K562 (cell line): ENCODE data around the gene PBRM1. TPM values are rescaled to one million over a fixed set of nuclear protein-coding genes. Genes with fewer than 3 reads are reported as not detected.
A peak's percentile ranks its signal among the peaks of the same experiment; 100 is the strongest.

ENCODE experiments used
- ASH1L ChIP-seq: fragments of 450-650 bp; IDR thresholded peaks from 2 replicates; pipeline ENCODE4 v1.6.1; 2018; ENCODE audit warnings: borderline replicate concordance, mild to moderate bottlenecking, low read depth; ENCODE audit not compliant: partially characterized antibody
- CBX5 ChIP-seq: IDR thresholded peaks from 2 replicates; pipeline ENCODE4 v1.6.1; 2014; ENCODE audit warnings: low read depth, borderline replicate concordance
- DIDO1 ChIP-seq: fragments of 450-650 bp; IDR thresholded peaks from 2 replicates; pipeline ENCODE4 v1.6.1; 2016; ENCODE audit warnings: low read depth, missing biosample characterization, missing genetic modification characterization
- HNRNPL ChIP-seq: fragments of 200-400 bp; formaldehyde crosslinking; IDR thresholded peaks from 2 replicates; pipeline ENCODE4 v1.6.1; 2017; ENCODE audit warnings: low read depth, mild to moderate bottlenecking, low read length
- ILK ChIP-seq: fragments of 450-650 bp; IDR thresholded peaks from 2 replicates; pipeline ENCODE4 v1.6.1; 2016; ENCODE audit warnings: missing genetic modification characterization, low read depth, mild to moderate bottlenecking, missing compliant biosample characterization, moderate library complexity, borderline replicate concordance
- L3MBTL2 ChIP-seq: fragments of 450-650 bp; IDR thresholded peaks from 2 replicates; pipeline ENCODE4 v1.6.1; 2016; ENCODE audit warnings: mild to moderate bottlenecking, moderate library complexity
- MYNN ChIP-seq, 2 experiments: sonication (generic); formaldehyde crosslinking in 1 of 2; IDR thresholded peaks; 2 replicates each; pipeline versions ENCODE4 v1.5.0 to v1.6.1; 2016 to 2020; ENCODE audit warnings: antibody characterized with exemption in 1 of 2, missing genetic modification reagents in 1 of 2
- NCOA2 ChIP-seq, 2 experiments: fragments of 450-650 bp; IDR thresholded peaks; 2 replicates each; pipeline ENCODE4 v1.6.1; 2018; ENCODE audit warnings: mild to moderate bottlenecking in 2 of 2, moderate library complexity in 1 of 2; ENCODE audit not compliant: partially characterized antibody in 2 of 2
- NRF1 ChIP-seq, 2 experiments: fragments of 450-650 bp; IDR thresholded peaks in 1 of 2; conservative IDR thresholded peaks in 1 of 2; 2 replicates each; pipeline ENCODE4 v1.6.1; 2014; ENCODE audit warnings: mild to moderate bottlenecking in 2 of 2
- PHTF2 ChIP-seq: fragments of 250-450 bp; sonication (Bioruptor Pico); IDR thresholded peaks from 2 replicates; pipeline ENCODE4 v1.5.0; 2021; ENCODE audit warnings: mild to moderate bottlenecking
- RB1 ChIP-seq: fragments of 450-650 bp; IDR thresholded peaks from 2 replicates; pipeline ENCODE4 v1.6.1; 2017; ENCODE audit warnings: low read depth, mild to moderate bottlenecking
- RBM17 ChIP-seq: fragments of 200-400 bp; formaldehyde crosslinking; IDR thresholded peaks from 2 replicates; pipeline ENCODE4 v1.6.1; 2017; ENCODE audit warnings: low read depth, mild to moderate bottlenecking, low read length, borderline replicate concordance
- ZNF354B ChIP-seq: fragments of 250-450 bp; sonication (Bioruptor Pico); IDR thresholded peaks from 2 replicates; pipeline ENCODE4 v1.4.0; 2020
- polyA plus RNA-seq, 8 experiments: library from polyadenylated mRNA; depleted of rRNA in 4 of 8; stranded (reverse) in 5 of 8; unstranded in 3 of 8; fragments of >200 nt; fragmentation: Nextera tagmentation in 2 of 8; fragmentation: Illumina TruSeq in 1 of 8; extraction: Ambion mirVana in 2 of 8; extraction: Trizol in 1 of 8; gene quantifications; 2 replicates each; pipeline versions ENCODE4 v1.2.1 to v1.2.3, GENCODE V29; 2011 to 2014; ENCODE audit warnings: inconsistent platforms in 1 of 8, missing spikeins in 1 of 8
- total RNA-seq, 7 experiments: library from RNA; depleted of rRNA in 6 of 7; stranded (reverse); fragments of >200 nt in 6 of 7; fragmentation: Illumina TruSeq in 2 of 7; extraction: Trizol in 2 of 7; gene quantifications; 2 replicates each; pipeline versions ENCODE4 v1.2.1 to v1.2.3, GENCODE V29; 2011 to 2021; ENCODE audit warnings: low replicate concordance in 1 of 7
- TF ChIP-seq, protein P1 (sequence below): fragments of 250-450 bp; sonication (Bioruptor Pico); IDR thresholded peaks from 2 replicates; pipeline ENCODE4 v1.9.0; 2021; ENCODE audit warnings: mild to moderate bottlenecking, inconsistent platforms
- TF ChIP-seq, protein P2 (sequence below): sonication (generic); formaldehyde crosslinking; IDR thresholded peaks from 2 replicates; pipeline ENCODE4 v1.8.0; 2022; ENCODE audit warnings: mild to moderate bottlenecking, missing genetic modification reagents
- TF ChIP-seq, protein P3 (sequence below): sonication (generic); formaldehyde crosslinking; IDR thresholded peaks from 2 replicates; pipeline ENCODE4 v1.8.0; 2023; ENCODE audit warnings: mild to moderate bottlenecking, missing genetic modification reagents

Gene PBRM1
- total and polyA plus RNA-seq, 9 of the 15 experiments (the other 6 are each of a cell fraction or from before 2014, with no cell fraction given) = 3.9 to 31.8 (median 19.0) TPM

DNA sequence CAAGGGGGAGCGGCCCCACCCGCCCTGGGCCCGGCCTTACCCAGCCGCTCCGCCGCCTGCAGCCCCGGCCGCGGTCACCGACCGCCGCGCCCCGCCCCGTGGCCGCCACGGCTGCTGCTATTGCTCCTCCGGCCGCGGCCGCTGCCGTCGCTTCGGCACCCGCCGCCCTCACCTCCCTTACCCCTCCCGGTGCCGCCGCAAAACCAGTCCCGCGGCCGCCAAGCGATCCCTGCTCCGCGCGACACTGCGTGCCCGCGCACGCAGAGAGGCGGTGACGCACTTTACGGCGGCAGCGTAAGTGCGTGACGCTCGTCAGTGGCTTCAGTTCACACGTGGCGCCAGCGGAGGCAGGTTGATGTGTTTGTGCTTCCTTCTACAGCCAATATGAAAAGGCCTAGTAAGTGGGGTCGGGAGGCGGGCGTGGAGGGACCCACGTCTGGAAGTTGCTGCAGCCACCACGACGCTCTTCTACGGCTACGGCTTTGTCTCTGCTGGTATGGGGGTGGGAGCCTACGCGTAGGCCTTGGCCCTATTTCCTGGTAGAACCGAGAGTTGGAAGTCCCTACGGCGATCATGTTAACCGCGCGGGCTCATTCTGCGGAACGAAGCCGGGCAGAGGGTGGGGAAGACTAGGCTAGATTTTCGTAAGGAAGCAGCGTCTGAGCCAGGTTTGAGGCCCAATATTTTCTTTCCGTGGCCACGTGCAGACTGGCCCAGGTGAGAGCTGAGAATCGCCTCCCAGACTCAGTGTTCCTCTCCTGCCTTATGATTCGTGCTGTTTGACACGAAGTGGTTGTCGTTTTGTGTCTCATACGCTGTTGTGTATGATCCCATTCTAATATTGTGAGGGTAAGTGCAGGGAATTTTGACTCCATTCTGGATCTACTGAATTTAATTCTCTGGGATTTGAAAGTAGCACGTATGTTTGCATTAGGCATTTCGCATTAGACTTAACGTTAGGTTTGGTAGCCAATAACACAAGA is at the start of gene PBRM1, which contains the start of gene GNL3 (continued):
- TF ChIP-seq, protein P1, sequence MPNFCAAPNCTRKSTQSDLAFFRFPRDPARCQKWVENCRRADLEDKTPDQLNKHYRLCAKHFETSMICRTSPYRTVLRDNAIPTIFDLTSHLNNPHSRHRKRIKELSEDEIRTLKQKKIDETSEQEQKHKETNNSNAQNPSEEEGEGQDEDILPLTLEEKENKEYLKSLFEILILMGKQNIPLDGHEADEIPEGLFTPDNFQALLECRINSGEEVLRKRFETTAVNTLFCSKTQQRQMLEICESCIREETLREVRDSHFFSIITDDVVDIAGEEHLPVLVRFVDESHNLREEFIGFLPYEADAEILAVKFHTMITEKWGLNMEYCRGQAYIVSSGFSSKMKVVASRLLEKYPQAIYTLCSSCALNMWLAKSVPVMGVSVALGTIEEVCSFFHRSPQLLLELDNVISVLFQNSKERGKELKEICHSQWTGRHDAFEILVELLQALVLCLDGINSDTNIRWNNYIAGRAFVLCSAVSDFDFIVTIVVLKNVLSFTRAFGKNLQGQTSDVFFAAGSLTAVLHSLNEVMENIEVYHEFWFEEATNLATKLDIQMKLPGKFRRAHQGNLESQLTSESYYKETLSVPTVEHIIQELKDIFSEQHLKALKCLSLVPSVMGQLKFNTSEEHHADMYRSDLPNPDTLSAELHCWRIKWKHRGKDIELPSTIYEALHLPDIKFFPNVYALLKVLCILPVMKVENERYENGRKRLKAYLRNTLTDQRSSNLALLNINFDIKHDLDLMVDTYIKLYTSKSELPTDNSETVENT (CRISPR knock-in tag) = peak; percentile 54; the same call in 1 of the 2 replicates
- no peak for TF ChIP-seq DIDO1 (tag)
- no peak for TF ChIP-seq ILK (tag)
- TF ChIP-seq, protein P2, sequence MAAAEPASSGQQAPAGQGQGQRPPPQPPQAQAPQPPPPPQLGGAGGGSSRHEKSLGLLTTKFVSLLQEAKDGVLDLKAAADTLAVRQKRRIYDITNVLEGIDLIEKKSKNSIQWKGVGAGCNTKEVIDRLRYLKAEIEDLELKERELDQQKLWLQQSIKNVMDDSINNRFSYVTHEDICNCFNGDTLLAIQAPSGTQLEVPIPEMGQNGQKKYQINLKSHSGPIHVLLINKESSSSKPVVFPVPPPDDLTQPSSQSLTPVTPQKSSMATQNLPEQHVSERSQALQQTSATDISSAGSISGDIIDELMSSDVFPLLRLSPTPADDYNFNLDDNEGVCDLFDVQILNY (CRISPR knock-in tag) = no peak
- TF ChIP-seq, protein P3, sequence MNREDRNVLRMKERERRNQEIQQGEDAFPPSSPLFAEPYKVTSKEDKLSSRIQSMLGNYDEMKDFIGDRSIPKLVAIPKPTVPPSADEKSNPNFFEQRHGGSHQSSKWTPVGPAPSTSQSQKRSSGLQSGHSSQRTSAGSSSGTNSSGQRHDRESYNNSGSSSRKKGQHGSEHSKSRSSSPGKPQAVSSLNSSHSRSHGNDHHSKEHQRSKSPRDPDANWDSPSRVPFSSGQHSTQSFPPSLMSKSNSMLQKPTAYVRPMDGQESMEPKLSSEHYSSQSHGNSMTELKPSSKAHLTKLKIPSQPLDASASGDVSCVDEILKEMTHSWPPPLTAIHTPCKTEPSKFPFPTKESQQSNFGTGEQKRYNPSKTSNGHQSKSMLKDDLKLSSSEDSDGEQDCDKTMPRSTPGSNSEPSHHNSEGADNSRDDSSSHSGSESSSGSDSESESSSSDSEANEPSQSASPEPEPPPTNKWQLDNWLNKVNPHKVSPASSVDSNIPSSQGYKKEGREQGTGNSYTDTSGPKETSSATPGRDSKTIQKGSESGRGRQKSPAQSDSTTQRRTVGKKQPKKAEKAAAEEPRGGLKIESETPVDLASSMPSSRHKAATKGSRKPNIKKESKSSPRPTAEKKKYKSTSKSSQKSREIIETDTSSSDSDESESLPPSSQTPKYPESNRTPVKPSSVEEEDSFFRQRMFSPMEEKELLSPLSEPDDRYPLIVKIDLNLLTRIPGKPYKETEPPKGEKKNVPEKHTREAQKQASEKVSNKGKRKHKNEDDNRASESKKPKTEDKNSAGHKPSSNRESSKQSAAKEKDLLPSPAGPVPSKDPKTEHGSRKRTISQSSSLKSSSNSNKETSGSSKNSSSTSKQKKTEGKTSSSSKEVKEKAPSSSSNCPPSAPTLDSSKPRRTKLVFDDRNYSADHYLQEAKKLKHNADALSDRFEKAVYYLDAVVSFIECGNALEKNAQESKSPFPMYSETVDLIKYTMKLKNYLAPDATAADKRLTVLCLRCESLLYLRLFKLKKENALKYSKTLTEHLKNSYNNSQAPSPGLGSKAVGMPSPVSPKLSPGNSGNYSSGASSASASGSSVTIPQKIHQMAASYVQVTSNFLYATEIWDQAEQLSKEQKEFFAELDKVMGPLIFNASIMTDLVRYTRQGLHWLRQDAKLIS = peak; percentile 51; the same call in 1 of the 2 replicates
- TF ChIP-seq PHTF2 (CRISPR knock-in tag) = no peak
- no peak; the same call in 1 of the 2 replicates for TF ChIP-seq HNRNPL
- peak; percentile 73 for TF ChIP-seq L3MBTL2
- no peak for TF ChIP-seq ZNF354B (CRISPR knock-in tag)
- TF ChIP-seq NCOA2 (IDR thresholded peaks at IDR 0.05; ENCODE audit: partially characterized antibody in 2 of 2) = no peak
- TF ChIP-seq CBX5 = no peak
- TF ChIP-seq NRF1 (conservative IDR thresholded peaks at IDR 0.05 in 1 of 2, IDR thresholded peaks at IDR 0.05 in 1 of 2) = peak; percentile 86 to 88
- TF ChIP-seq ASH1L = no peak
- TF ChIP-seq MYNN (IDR thresholded peaks at IDR 0.05) = no peak
- no peak for TF ChIP-seq MYNN (CRISPR knock-in tag; IDR thresholded peaks at IDR 0.05)
- TF ChIP-seq RB1 = peak; percentile 81; the same call in 1 of the 2 replicates
- no peak for TF ChIP-seq RBM17
